Left cardiac atrium (tissue), 4 donors: Measurements from ENCODE around the gene DARS1. TPM values are rescaled to one million over a fixed set of nuclear protein-coding genes. Genes with fewer than 3 reads are reported as not detected.

ENCODE experiments used
- ATAC-seq, 2 donors: fragments of 200-7000 bp; cut with Tn5 transposase; one replicate each; pipeline ENCODE4 v1.9.1; 2020; ENCODE audit warnings: mild to moderate bottlenecking in 2 of 2, moderate library complexity in 2 of 2
- DNase-seq: peaks from one replicate; pipeline ENCODE4 v3.0.0-alpha.2; 2020
- intact Hi-C, 2 donors: fragments of 100-400 bp; cut with DNase I; formaldehyde crosslinking; loops; one replicate each; pipeline versions ENCODE4 v1.14.1 to v1.15.1; 2022 to 2023
- long read RNA-seq: library from polyadenylated mRNA; unstranded; transcript quantifications from one replicate; pipeline ENCODE4 v2.0.0, GENCODE V29; 2021
- total RNA-seq, 2 donors: library from RNA; stranded (reverse); fragmentation: NEBNext Ultra II Directional; extraction: Animal tissue kit (Norgen Biotek cat#: 25700); gene quantifications; one replicate each; pipeline ENCODE4 v1.2.1, GENCODE V29; 2021
- donor health status: DM: no; HTN: yes; CAD: no.
- donor health status: DM: no; HTN: yes; CAD: no; lungs with severe emphysema.
- donor health status: DM: yes; HTN: yes; CAD: no.
- donor health status: Dilated cardiomyopathy.

DARS1 gene
- total RNA-seq = 10 to 100 TPM; 56.8 to 71.8 TPM
- long read RNA-seq, transcript DARS-201 (16 exons, 2,361 nt) = major isoform, 174 of 186 reads
- long read RNA-seq, partial matches to known transcripts = 7 of 186 reads
- long read RNA-seq, other reads (novel, unspliced or antisense) = 5 of 186 reads

DNA sequence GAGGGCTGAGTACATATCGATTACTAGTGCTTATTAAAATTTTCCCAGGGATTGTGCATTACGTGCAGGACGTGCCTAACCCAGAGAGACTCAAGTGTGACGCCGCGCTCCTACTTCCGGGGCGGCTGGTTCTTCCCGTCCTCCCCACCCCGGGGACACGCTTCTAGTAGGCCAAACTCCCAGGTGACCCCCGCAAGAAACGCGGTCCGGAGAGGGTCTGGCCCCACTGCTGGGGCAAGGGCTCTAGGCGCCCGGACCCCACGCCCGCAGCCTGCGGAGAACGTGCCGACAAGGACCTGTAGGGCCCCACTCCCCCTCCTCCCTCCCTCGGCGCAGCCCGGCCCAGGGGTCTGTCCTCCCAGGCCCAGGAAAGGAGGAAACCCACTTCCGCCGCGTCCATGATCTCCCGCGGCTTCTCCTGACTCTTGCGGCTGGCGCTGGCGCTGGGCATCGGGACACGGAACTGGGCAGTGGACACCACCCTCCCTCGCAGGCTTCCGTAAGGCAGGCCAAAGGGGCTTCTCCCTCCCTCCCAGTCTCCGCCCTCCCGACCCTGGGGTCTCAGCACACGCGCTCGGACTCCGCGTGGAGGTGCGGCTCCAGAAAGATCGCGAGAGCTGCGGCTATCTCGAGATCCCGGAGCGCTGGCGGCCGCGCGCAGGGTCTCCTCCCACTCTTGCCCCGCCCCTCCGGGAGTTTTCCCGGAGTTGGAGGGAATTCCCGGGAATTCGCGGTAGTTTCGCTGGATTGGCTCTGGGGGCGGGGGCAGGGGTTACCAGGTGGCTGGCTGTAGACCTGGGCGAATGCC lies at the start of gene DARS1:
Gene DARS1, minus strand, starts transcription at position 609 of the 808 bp plus-strand sequence. Its CDS starts 158 bp downstream, at position 451.
- intact Hi-C loops = loop anchor here in 1 of 2 donors (2.0 kb wide), 1 partner anchor 24 kb away; no protein-coding TSS in a partner anchor
- ATAC-seq = peak; percentile 98

DNA sequence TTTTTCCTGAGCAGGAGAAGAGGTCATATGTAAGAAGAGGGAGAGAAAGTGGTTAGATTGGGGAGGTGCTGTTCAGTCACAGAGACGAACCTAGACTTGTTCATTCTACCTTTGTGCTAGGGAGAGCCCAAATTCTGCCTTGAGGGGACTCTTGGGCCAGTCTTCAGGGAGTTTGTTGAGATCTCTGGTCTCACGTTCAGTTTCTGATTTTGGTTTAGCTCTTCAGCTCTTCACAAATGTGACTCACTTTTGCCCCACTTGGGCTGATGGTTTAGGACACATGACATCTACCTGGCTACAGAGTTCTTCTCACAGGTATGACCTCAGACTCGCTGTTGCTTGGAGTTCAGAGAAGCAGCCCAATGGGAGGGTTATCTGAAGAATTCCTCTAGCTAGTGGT lies 49.2 kb upstream of the DARS1 start:
- no peak for DNase-seq
- intact Hi-C loops = no loop called here
- no peak for ATAC-seq

More for the DNA sequence above, at the start of gene DARS1:
- peak; percentile 96 for DNase-seq

DNA sequence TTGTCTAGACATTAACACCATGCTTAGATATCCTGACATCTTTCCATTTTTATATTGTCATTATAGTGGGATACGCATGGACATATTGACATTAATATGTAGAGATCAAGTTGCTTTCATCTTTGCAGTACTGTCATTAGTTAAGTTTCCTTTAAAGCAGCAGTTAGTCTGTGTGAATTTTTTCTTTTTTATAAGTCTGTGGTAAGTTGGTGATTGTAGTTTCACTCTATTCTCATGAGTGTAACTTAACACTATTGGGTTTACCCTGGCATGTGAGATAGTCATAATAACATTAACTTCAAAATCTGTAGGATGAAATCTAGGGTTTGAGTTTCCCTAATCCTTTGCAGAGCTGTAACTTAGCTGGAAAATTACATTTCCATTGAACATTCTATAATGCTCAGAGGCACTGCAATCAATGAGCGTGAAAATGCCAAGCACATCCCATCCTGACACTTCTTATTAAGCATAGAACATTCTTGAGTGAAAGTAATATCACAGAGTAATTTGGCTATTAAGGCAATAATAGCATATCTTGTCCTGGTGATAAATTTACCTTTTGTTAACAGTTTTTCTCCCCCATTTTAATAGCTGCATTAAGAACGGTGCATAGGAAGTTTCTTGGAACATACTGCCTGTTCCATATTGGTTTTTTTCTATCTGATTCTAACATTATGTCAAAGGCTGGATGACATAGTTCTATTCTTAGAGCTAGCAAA lies 47.5 kb upstream of the DARS1 start:
- DNase-seq (no peak), ATAC-seq (no peak)
- intact Hi-C loops = no loop called here

DNA sequence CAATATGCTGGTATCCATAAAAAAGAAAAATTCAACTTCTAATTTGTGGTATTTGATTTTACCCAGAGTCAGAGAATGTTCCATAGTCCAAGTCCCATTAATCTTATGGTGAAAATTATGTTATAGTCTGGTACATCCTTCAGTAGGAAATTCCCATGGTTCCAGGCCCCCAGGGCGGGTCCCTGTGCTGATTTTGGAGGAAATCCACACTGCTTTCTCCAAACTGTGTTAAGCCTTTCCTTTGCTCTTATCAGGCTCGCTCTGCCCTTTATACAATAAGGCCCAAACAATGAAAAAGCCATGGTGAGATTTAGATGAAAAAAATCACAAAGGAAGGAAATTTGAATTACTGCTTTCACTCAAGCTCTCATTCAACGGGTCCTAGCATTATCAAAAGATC lies 46.8 kb upstream of the DARS1 start:
- intact Hi-C loops = no loop called here
- DNase-seq (no peak), ATAC-seq (no peak)

DNA sequence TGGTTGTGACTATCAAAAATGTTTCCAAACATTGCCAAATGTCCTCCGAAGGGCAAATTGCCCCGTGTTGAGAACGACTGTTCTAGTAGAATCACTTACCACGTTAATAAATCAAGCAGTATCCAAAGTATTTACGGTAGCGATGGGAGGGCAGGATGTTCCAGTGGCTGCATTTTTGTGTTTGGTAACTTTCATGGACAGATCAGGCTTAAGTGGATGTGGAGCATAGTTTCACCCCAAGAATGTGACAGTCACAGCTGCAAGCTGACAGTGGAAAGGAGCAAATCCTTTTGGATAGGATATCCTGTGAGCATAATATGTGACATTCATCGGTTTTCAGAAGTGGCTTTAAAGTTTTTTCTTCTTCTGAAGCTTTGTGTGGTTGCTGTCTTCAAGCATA lies 46.3 kb upstream of the DARS1 start:
- ATAC-seq = peak in 1 of 2 donors; percentile 63
- DNase-seq = no peak
- intact Hi-C loops = no loop called here

DNA sequence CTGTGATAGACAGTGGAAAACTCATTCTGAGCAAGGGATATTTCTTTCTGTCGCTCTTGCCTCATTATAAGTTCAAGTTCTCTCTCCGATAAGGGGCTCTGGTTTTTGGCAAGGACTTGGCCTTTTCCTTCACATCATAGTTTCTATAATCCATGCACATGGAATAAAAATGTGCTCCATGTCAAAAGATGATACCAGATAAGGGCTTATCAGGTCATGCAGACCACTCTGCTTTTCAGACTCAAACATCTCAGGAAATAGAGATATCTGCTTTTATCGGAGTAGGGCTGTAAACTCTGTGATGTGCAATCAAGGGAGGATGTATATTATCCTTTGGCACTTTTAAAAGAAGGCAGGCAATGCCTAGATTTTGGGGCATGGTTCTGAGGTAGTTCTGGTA lies 45.0 kb upstream of the DARS1 start:
- no peak for DNase-seq
- ATAC-seq = no peak

DNA sequence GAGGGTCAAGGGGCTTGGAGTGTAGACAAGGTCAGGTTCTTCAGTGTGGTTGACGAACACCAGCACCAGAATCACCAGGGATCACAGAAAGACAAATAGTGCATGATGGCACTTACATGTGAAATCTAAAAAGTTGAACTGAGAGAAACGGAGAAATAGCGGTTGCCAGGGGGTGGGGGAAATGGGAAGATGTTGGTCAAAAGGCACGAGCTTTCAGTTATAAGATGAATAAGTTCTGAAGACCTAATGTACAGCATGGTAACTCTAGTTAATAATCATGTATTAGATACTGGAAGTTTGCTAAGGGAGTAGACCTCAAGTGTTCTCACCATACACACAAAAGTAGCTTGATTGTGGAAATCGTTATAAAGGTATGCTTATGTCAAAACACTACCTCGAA lies 43.7 kb upstream of the DARS1 start:
- no peak for DNase-seq
- intact Hi-C loops = no loop called here
- no peak for ATAC-seq

More for the DNA sequence above, 45.0 kb upstream of the DARS1 start:
- intact Hi-C loops = no loop called here

DNA sequence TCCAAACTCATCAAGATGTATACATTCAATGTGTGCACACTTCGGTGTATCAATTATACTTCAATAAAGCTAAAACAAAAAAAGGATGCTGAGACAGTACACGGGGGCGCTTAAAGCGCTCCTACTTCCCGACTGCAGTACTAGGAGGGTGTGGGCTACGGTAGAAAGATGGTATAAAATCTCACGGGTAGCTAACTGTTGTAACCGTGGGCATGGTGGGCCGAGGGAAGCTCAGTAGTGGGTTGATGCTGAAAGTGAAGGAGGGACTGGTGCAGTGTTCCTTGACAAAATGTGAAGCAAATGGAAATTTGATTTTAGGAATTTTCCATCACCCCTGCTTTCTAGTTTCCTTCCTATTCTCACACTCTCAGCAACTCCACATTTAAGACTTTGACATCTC lies 42.6 kb upstream of the DARS1 start:
- intact Hi-C loops = no loop called here
- ATAC-seq = no peak
- DNase-seq = no peak

DNA sequence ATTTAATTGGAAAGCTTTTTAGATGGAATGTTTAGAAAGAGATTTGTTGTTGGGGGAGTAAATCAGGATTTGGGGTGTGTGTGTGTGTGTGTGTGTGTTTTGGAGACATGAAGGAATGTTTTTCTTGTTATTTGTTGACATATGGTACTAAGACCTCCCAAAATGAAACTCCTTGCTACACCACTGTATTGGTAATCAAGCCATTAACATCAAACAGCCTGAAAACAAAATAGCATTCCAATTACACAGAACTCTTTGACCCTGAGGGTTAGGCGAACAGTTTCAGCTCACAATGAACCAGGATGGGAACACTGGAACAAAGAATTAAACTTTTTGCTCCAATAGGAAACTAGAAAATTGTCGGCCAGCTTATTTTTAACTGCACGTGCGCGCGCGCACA lies 41.7 kb upstream of the DARS1 start:
- intact Hi-C loops = no loop called here
- DNase-seq = no peak
- no peak for ATAC-seq

DNA sequence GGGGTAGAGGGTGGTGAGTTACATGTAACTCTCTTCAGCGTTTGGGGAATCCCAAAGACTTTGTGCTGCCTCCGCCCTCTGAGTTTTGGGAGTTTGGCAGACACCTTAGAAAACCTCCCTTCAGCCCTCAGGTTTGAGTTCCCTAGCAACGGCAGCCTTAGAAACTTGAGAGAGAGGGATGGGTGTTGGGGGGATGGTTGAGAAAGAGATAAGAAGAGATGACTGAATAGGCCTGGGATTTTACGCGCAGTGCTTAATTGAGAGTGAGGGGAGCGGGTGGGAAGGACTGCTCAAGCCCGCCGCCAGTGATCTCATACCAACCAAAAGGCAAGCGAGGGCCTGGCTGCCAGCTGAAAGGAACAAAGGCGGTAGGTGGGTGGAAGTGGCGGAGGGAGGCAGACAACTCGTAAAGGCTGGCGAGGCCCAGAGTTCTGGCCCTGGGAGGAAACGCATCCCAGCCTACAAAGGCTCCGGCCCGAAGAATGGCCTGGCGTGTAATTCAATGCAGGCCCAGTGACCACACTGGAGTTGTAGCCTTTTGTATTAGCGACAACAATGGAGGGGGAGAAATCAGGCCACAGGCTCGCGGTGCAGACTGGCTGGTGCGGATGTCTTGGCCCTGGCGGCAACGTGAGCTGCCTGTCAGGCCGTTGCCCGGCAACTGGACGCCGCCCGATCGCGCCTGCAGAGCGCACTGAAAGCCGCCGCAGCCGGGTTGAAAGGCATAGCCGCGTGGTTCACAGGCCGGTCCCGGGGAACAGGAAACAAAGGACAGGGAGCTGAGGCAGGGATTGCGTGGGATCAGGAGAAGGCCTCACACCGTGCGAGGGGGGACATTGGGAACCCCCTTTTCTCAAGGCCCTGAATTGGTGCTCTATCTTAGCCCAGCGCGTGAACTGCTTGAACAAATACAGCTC lies 39.9 kb upstream of the DARS1 start:
- ATAC-seq (peak; percentile 96), DNase-seq (peak; percentile 82)
- intact Hi-C loops = no loop called here

DNA sequence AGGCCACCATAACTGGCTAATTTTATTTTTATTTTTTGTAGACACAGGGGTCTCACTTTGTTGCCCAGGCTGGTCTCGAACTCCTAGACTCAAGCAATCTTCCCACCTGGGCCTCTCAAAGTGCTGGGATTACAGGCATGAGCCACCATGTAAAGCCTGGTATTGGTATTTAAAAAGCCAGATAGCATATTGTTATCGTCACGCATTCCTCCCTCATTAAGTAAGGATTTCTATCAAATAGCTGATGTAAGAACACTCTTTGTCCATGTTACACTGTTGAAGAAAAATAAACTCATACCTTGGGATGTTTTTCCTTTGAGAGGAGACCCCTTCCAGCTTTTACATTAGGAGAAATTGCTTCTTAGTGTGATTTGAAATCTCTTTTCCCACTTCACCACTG lies 39.2 kb upstream of the DARS1 start:
- DNase-seq (no peak), ATAC-seq (peak in 1 of 2 donors; percentile 21)
- intact Hi-C loops = no loop called here

DNA sequence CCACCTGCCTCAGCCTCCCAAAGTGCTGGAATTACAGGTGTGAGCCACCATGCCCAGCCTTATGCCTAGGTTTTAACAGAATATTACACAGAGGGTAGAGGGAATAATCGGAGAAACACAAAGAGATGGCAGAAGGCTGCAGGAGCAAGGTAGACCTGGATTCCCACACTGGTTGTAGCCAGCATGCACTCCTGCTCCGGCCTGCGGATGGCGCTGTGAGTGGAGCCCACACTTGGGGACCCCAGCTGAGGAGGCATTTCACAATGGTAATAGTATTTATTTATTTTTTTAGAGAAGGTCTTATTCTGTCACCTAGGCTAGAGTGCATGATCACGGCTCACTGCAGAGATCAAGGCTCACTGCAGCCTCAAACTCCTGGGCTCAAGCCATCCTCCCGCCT lies 38.8 kb upstream of the DARS1 start:
- ATAC-seq = no peak
- DNase-seq = no peak
- intact Hi-C loops = no loop called here

DNA sequence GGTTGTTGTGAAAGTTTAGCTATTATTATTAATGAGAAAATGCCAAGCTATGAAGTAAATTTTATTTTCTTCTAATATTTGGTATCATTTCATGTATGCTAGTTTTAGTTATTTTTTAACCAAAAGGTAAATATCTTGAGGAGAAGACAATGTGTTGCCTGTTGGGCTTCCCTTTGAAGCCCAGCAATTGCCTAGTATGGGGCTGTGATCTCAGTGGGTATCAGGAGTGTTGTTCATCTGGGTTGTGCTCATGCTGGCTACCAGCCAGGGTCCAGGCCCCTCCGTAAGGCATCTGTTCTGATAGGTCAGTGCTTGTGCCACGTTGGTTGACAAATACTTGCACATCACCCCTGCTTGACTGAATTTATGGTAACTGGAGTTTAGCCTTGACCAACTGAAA lies 38.0 kb upstream of the DARS1 start:
- intact Hi-C loops = no loop called here
- DNase-seq = no peak
- no peak for ATAC-seq

DNA sequence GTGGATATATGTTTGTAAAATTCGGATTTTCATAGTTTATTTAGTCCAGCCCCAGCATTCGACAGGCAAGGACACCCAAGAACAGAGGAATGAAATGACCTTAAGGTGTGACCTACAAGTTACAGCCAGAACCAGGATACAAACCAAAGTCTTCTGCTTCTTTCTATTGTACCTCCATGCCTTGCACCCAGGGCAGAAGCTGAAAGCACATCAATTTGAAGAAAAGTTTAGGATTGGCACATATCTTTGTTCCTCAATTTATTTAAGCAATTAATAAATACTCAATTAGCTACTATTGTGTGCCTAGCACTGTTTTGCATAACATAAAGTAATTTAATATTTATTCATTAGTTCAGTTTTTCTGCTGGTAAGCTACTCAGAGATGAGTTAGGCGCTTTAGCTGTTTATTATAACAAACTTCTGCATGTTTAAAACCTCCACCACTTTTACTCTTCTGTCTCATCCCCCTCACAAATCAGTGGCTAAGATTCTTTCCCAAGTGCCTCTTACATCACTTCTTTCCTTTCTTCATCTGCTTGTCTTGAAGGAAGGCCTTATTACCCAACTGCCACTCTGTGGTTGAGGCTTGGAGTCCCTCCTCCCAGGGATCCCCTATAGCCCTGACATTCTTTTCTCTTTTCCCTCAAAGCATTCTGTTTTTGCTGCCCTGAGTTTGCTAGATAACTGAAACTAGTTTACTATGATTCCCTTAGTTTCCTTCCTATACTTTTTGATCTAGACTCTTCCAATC lies 37.1 kb upstream of the DARS1 start:
- intact Hi-C loops = no loop called here
- no peak for DNase-seq
- ATAC-seq = no peak

DNA sequence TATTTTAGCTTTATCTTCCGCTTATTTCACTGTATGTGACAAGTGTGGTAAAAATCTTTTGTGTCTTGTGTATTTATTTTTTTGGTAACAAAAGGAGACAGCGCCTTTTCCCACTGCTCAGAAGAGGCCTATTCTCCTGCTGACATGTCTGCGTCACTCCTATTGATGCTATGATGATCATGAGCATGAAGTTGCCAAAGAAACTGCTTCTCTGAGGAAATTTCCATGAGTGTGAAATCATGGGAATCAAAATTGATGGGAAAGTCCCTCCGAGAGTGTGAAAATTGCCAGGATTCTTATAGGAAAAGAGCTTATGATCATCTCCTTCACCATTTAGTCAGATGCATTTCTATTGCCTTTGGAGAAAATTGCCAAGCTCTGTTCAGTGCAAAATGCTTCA lies 36.5 kb upstream of the DARS1 start:
- no peak for DNase-seq
- intact Hi-C loops = no loop called here
- no peak for ATAC-seq

DNA sequence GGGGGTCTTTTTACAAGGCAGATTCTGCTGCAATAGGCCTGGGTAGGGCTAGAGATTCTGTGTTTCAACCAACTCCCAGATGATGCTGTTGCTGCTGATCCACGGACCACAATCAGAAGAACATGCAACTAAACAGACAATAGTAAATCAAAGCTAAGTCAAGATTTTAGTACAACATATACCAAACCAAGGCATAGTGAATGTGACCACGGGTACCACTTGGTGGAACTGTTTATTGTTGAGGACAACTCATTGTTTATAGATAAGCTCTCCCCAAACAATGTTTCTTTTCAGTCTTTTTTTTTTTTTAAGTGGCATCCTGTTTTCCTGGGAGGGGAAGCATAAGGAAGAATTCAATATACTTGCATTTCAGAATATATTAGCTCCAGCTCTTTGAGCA lies 36.0 kb upstream of the DARS1 start:
- DNase-seq (no peak), ATAC-seq (no peak)
- intact Hi-C loops = no loop called here

DNA sequence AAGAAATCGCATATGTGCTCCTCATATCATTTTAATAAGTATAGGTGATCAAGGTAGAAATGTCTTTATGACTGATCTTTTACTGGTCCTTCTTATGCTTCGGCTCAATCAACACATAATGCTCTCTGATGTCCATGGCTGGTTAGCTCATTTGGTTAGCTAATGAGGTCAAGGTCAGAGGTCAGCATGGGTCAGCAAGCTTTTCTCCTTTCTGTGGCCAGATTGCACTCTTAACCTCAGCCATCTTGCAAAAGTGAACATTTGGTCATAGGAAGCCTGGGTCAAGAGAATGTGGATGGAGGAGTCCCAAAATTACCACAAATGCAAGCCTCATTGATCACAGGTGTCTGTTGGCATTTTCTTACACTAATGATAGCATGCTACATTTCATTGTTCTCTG lies 35.4 kb upstream of the DARS1 start:
- intact Hi-C loops = no loop called here
- ATAC-seq (no peak), DNase-seq (no peak)

DNA sequence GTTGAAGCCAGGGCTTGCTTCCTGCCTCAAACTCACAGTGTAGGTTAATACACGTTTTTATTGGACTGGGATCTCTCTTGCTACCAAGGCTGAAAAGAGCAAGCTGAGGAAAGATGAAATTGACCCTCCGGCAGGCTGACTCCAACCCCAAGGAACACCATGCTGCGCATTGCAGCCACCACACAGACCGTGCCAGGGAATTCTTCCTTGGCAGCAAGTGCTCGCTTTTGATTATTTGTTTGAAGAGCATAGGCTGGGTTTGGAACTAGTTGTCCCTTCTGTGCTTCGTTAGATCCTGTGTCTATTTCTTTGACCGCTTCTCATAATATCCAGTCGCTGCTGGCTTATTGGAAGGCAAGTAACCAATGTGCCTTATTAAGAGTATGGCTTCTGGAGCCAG lies 34.4 kb upstream of the DARS1 start:
- ATAC-seq (no peak), DNase-seq (no peak)
- intact Hi-C loops = no loop called here

DNA sequence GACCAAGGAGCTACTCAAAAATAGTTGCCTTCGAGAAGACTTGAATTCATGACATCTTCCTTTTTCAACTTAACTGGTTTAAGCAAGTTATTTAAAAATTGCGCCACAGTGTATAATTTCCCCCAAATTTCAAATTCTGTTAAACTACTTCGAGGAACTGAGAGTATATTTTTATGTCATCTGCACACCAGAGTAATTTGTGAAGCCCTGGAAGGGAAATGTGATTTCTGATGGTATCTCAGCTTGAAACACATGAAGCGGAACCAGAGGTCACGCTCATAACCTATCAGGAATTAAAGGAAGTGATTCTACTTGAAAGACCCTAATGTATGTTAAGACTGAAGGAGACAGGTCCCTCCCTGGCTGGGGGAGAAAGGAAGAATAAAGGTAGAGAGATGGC lies 33.9 kb upstream of the DARS1 start:
- intact Hi-C loops = no loop called here
- DNase-seq = no peak
- no peak for ATAC-seq
